OCI-LY3 (cell line): Measurements from ENCODE around the gene ST8SIA5.

Experiments
- H2AFZ ChIP-seq: fragments of 200-600, 300-600 bp; shearing (Covaris generic); 2 replicates; pipeline ENCODE4 v1.6.0; 2014; ENCODE audit warnings: antibody characterized with exemption, low read depth, low read length
- H3K27ac ChIP-seq: fragments of 200-600, 300-600 bp; sonication (generic); 2 replicates; pipeline ENCODE4 v1.5.1; 2014; ENCODE audit warnings: mild to moderate bottlenecking, low read length, moderate library complexity, mixed read lengths
- H3K27me3 ChIP-seq: fragments of 200-600, 300-600 bp; sonication (generic); 2 replicates; pipeline ENCODE4 v1.6.1; 2014; ENCODE audit warnings: low read depth, low read length, mixed read lengths
- H3K36me3 ChIP-seq: fragments of 200-600, 300-600 bp; sonication (generic); replicated peaks from 2 replicates; pipeline ENCODE3; 2014; ENCODE audit warnings: low read depth, low read length, mixed read lengths
- H3K4me1 ChIP-seq: fragments of 300-600, 200-600 bp; sonication (generic); 2 replicates; pipeline ENCODE4 v1.6.1; 2014; ENCODE audit warnings: low read length, mixed read lengths
- H3K4me2 ChIP-seq: fragments of 200-600, 300-600 bp; sonication (generic); 2 replicates; pipeline ENCODE4 v1.6.1; 2014; ENCODE audit warnings: low read length, mixed read lengths
- H3K4me3 ChIP-seq: fragments of 300-600, 200-600 bp; sonication (generic); 2 replicates; pipeline ENCODE4 v1.5.1; 2014; ENCODE audit warnings: antibody characterized with exemption, mild to moderate bottlenecking, low read length, moderate library complexity
- H3K79me2 ChIP-seq: fragments of 300-600, 200-600 bp; shearing (Covaris generic); 2 replicates; pipeline ENCODE4 v1.6.1; 2014; ENCODE audit warnings: mild to moderate bottlenecking, low read length, mixed read lengths
- H3K9ac ChIP-seq: fragments of 300-600, 200-600 bp; shearing (Covaris generic); 2 replicates; pipeline ENCODE4 v1.6.0; 2014; ENCODE audit warnings: mild to moderate bottlenecking, low read length, moderate library complexity
- H3K9me3 ChIP-seq: fragments of 200-600, 300-600 bp; shearing (Covaris generic); 2 replicates; pipeline ENCODE4 v1.6.1; 2014; ENCODE audit warnings: low read length, mixed read lengths; ENCODE audit not compliant: insufficient read depth
- H4K20me1 ChIP-seq: fragments of 200-600, 300-600 bp; sonication (generic); 2 replicates; pipeline ENCODE4 v1.6.1; 2016; ENCODE audit warnings: low read length, mixed read lengths; ENCODE audit not compliant: insufficient read depth
- EZH2phosphoT487 ChIP-seq: fragments of 200-600 bp; shearing (Covaris generic); IDR thresholded peaks from 2 replicates; pipeline ENCODE4 v1.6.1; 2018; ENCODE audit warnings: antibody characterized with exemption, mixed run types, low read depth
- TF ChIP-seq, protein P1 (sequence below): fragments of 200-600, 300-600 bp; sonication (generic); IDR thresholded peaks from 2 replicates; pipeline ENCODE4 v1.5.1; 2014; ENCODE audit warnings: antibody characterized with exemption, low read length, low read depth

The ST8SIA5 gene

DNA sequence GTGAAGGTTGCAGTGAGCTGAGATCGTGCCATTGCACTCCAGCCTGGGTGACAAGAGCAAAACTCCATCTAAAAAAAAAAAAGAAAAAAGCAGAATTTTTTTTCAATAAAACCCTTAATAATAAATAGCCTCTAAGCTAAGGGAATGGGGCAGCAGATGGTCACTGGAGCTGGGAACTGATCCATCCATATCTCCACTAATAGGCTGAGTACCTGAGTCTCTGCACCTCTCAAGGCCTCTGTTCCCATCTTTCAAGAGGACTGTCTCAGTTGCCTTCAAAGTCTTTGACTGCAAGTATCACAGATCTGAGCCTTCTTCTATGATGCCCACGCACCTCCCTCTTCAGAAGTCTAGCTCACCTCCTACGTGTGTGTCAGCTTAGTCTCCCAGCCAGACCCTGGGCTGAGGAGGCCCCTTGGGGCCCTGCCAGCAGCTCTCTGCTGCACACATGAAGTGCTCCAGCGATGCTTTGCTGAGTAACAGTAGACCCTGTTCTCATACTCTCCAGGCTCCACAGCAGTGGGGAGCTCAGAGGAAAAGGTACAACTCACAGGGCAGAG, 32.9 kb downstream of the ST8SIA5 start:
- no peak overlapping the region for H3K4me3 ChIP-seq
- H2AFZ ChIP-seq: no peak overlapping the region
- H3K79me2 ChIP-seq: no peaks in the 10 kb centered on the region
- H3K9me3 ChIP-seq: no peaks in the 10 kb centered on the region
- no peak overlapping the region for H3K27ac ChIP-seq
- H3K27me3 ChIP-seq: peaks cover 23% of the 10 kb centered on the region
- TF ChIP-seq, protein P1, sequence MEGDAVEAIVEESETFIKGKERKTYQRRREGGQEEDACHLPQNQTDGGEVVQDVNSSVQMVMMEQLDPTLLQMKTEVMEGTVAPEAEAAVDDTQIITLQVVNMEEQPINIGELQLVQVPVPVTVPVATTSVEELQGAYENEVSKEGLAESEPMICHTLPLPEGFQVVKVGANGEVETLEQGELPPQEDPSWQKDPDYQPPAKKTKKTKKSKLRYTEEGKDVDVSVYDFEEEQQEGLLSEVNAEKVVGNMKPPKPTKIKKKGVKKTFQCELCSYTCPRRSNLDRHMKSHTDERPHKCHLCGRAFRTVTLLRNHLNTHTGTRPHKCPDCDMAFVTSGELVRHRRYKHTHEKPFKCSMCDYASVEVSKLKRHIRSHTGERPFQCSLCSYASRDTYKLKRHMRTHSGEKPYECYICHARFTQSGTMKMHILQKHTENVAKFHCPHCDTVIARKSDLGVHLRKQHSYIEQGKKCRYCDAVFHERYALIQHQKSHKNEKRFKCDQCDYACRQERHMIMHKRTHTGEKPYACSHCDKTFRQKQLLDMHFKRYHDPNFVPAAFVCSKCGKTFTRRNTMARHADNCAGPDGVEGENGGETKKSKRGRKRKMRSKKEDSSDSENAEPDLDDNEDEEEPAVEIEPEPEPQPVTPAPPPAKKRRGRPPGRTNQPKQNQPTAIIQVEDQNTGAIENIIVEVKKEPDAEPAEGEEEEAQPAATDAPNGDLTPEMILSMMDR: no peak
- no peak for TF ChIP-seq EZH2phosphoT487
- H4K20me1 ChIP-seq: no peaks in the 10 kb centered on the region
- no peaks in the 10 kb centered on the region for H3K36me3 ChIP-seq
- H3K9ac ChIP-seq: no peak overlapping the region
- no peak overlapping the region for H3K4me2 ChIP-seq
- no peaks in the 10 kb centered on the region for H3K4me1 ChIP-seq

DNA sequence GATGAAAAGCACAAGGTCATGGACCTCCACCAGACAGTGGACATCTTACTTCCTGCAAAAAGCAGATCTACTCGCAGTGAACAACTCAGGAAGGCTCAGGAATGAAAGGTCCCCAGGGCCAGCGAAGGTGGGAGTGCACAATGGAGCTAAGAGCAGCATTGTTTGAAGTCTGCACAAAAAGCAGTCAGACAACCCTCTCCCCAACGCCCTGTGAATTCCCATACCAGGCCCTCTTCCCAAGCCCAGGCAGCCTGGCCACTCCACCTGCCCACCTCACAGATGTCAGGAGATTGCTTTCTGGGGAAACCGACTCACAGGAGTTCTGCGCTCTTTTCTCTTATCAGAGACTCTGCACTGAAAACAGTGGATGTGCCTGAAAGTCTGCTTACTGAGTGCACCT, 34.8 kb downstream of the ST8SIA5 start:
- Histone ChIP-seq H3K36me3 (no peaks in the 10 kb centered on the region), H3K9ac (no peak overlapping the region), H3K27me3 (peaks cover 33% of the 10 kb centered on the region), H2AFZ (no peak overlapping the region), H3K9me3 (no peaks in the 10 kb centered on the region), H4K20me1 (no peaks in the 10 kb centered on the region), H3K4me3 (no peak overlapping the region), H3K27ac (no peak overlapping the region), H3K4me2 (no peak overlapping the region), H3K79me2 (no peaks in the 10 kb centered on the region), H3K4me1 (no peaks in the 10 kb centered on the region)
- TF ChIP-seq, protein P1: no peak
- TF ChIP-seq EZH2phosphoT487: no peak

DNA sequence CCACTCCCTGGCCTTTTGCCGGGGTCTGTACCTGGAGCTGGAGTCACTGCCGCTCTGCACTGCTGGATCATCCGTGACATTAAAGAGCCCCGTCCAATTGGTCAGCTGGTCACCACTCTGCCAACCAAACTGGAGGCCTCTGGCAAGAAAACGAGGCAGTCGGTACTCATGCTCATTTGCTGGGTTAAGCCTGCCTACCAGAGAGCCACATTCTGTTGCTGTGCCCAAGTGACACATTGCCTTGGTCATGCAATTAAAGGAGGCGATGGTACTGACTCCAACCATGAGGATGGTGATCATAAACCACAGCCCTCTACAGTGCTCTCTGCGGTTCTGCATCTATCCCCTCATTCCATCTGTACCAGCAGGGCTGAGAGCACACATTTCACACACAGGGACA, 35.5 kb downstream of the ST8SIA5 start:
- Histone ChIP-seq H3K9me3 (no peaks in the 10 kb centered on the region), H3K36me3 (no peaks in the 10 kb centered on the region), H3K79me2 (no peaks in the 10 kb centered on the region), H3K4me3 (no peak overlapping the region), H3K4me2 (no peak overlapping the region), H2AFZ (no peak overlapping the region), H3K27ac (no peak overlapping the region), H3K4me1 (no peaks in the 10 kb centered on the region), H3K27me3 (peaks cover 34% of the 10 kb centered on the region), H3K9ac (no peak overlapping the region), H4K20me1 (no peaks in the 10 kb centered on the region)
- no peak for TF ChIP-seq EZH2phosphoT487
- TF ChIP-seq, protein P1: no peak

DNA sequence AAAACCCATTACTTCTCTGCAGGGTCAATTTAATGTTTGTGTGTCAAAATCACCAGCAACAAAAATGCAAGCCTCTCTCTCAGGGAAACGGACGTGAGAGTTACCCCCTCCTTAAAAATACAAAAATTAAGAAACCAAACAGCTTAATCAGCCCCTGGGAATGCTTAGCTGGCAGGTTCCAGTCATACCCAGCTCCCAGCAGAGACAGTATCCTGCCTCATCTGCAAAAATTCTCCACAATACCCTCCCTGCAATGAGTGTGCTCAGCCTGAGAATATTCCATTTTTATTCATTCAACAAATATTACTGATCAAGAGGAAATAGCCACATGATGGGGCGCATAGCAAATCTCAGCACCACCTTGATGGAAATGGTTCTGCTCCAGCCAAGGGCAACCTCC, 36.3 kb downstream of the ST8SIA5 start:
- no peaks in the 10 kb centered on the region for H3K9me3 ChIP-seq
- no peak for TF ChIP-seq EZH2phosphoT487
- TF ChIP-seq, protein P1: no peak
- H3K27me3 ChIP-seq: peaks cover 34% of the 10 kb centered on the region
- H2AFZ ChIP-seq: no peak overlapping the region
- no peak overlapping the region for H3K4me2 ChIP-seq
- H3K4me3 ChIP-seq: no peak overlapping the region
- H3K79me2 ChIP-seq: no peaks in the 10 kb centered on the region
- H3K36me3 ChIP-seq: no peaks in the 10 kb centered on the region
- H4K20me1 ChIP-seq: no peaks in the 10 kb centered on the region
- no peak overlapping the region for H3K27ac ChIP-seq
- H3K4me1 ChIP-seq: no peaks in the 10 kb centered on the region
- H3K9ac ChIP-seq: no peak overlapping the region
